ENCODE data around the gene ZCWPW2.

- no peak for TF ChIP-seq POLR2A (IDR thresholded peaks at IDR 0.05)
- TF ChIP-seq CTCF (IDR thresholded peaks at IDR 0.05 in 8 of 11, conservative IDR thresholded peaks at IDR 0.05 in 3 of 11): no peak
These were observed 204.7 kb downstream of the ZCWPW2 start for GRCh38 chr3:28553175-28553574.

Measured in spleen (tissue), 7 donors.